A549 treated with Hydrocortisone at 1 μM for 4 hours (cell line): ENCODE measurements around the gene ECSCR. TPM values are rescaled to one million over a fixed set of nuclear protein-coding genes. Genes with fewer than 3 reads are reported as not detected.

Experiments used
- total RNA-seq: library from RNA; stranded (reverse); fragments of 200-300 nt; extraction: Qiagen RNA extraction; gene quantifications from 5 replicates; pipeline ENCODE4 v1.2.3, GENCODE V29; 2022

ECSCR gene, protein sequence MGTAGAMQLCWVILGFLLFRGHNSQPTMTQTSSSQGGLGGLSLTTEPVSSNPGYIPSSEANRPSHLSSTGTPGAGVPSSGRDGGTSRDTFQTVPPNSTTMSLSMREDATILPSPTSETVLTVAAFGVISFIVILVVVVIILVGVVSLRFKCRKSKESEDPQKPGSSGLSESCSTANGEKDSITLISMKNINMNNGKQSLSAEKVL
- total RNA-seq = not detected in 5 replicates

DNA sequence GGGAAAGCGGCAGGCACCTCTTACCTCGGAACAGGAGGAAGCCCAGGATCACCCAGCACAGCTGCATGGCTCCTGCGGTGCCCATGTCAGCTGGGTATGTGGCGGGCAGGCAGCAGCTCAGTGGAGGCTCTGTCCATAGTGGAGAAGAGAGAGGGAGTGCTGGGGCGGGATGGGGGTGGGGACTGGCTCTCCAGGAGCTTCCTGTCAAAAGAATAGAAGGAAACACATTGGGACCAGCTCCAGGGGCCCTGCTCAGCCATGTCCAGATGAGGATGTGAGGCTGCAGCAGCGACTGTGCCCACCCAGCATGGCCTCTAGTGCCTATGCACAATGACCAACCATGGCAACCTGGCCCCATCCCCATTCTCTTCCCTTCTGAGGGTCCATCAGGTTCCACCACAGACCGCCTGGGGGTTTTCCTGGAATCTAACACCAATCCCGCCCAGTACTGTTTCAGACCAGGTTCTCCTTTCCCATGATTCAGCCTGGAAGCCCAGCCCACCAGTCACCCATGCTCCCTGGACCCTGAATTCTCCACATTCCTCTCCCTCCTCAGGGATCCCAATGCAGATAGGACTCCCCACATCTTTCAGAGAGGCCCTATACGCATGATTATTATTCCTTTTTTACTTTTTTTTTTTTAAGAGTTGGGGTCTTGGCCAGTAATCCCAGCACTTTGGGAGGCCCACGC, at the start of gene ECSCR:
Gene ECSCR, minus strand, starts transcription at position 158 of the 691 bp plus-strand sequence. Its CDS starts 73 bp downstream, at position 85.

DNA sequence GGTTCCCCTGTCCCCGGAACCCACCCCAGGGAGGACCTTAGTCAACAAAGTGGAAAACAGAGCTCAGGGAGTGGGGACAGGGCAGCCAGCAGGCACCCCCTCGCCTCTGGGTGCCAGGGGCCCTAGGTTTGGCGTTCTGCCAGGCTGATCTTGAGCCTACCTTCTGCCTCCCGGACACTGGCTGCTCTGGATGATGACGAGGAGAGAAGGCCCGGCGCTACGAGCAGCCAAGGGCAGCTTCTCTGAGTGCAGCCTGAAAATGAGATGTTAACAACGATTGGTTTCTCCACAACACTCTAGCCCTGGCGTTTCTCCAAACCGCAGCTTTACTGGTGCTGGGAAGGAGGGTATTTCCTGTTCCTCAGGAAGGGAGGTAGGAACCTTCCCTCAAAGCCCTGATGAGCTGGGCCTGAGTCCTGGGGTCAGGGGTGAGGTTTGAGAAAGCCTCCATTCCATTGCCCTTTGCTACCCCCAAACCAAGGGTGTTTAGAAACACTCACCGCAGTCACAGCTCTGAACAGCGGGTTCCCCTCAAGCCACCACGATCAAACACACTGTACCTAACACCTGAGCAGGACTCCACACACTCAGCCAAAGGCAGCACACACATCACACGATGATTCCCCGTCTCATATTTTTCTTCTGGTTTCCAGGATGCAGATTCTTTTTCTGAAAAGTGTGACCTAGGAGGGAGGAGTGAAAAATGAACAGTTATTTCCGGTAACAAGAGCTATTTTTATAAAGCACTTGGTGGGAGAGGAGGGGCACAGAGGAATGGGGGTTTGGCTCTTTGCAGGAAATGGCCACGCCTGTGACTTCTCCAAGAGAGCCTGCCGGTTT, 19.7 kb upstream of the ECSCR start, which contains the start of gene STING1:
Gene STING1, minus strand, starts transcription at position 709 of the 840 bp plus-strand sequence. CDS start 1,054 bp downstream, outside the sequence.

DNA sequence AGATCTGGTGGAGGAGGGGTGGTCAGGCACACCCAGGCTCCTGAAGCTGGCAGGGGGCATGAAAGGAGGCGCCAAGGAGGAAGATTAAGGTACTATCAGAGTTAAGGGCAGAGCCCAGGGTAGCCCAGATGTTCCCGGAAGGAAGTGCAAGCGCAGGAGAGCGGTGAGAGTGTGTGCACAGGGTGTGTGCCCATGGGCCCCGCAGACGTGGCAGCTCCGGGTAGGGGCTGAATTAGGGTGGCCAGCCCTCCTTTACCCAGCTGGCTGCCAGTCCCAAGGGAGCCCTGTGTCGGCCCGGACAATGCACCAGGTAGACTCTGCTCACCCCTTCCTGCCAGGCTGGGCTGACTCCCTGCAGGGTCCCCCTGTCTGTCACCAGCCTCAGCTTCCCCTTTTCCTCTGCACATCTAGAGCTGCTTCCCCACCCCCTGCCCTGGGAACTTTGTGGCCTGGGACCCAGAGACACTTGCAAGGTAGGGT, 8.3 kb upstream of the ECSCR start, which contains the start of gene SMIM33:
Gene SMIM33, plus strand, starts transcription at position 184 of the 480 bp plus-strand sequence. Its CDS starts 118 bp downstream, at position 302.

DNA sequence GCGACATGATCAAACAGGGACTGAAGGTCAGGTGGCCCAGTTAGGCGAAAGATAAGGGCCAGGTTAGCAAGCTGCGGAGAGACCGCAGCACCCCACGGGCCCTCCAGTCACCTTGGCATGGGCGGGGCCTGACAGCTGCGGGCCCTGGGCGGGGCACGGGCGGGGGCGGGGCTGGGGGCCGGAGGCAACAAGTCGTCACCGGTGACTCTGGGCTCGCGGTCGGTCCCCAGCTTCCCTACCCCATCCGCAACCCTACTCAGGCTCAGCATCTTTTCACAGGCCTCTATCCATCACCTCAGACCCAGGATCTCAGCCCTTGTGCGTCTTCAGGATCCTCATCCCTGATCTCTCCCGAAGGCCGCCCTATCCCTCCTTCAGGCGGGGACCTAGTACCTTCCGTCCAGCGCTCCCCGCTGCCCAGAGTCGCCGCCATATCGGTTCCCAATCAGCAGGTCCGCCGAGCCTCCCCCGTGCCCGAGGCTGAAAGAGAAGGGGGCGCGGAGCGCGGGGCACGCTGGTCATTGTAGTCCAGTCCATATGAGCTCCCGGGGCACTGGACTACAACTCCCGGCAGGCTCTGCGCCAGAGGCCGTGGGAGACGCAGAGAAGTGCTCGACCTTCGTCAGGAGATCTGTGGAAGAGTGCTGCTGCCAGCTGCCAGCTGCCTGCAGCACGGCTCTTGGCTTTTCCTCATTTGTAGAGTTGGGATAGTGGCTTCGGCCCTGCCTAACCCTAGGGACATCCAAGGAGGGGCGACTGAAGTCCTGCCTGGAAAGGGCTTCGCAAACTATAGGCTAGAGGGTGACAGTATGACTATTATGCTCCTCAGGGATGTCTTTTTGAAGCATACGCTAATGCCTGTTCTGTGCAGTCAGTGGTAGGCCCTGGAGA, 23.3 kb downstream of the ECSCR start, which contains the start of gene DNAJC18:
Gene DNAJC18, minus strand, starts transcription at position 513 of the 891 bp plus-strand sequence. Its CDS starts 80 bp downstream, at position 433.

DNA sequence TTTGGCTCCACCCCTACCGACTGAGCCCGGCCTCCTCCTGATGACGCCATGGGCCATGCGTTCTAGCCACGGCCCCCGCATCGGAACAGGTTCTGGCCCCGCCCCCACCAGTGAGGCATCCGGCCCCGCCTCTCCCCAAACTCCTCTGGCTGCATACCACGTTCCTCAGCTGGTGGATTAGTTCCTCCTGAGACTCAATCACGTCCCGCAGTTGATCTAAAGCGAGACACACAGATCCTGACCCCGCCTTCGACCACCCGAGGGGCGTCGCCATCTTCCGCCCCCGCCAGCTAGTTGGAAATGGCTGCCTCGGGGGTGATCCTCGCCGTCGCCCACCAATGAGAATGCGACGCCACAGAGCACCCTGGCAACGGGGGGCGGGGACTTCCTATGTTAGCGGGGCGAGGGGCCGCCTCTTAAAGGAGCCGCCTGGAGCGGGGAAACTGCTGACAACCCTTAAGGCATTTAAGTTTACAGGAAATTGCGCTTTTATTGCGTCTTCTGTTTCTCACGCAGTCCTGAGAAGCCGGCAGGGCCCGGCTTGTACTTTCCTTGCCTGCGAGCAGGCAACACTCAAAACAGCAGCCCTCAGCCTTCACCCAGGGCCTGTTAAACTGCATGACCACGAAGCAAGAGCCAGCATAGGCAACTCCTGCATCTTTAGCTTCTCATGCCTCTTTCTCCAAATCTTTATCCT, 58.6 kb downstream of the ECSCR start, which contains the start of gene SPATA24:
Gene SPATA24, minus strand, starts transcription at position 303 of the 697 bp plus-strand sequence. Its CDS starts 29 bp downstream, at position 274.

Other genes with a start within 250 kb of the ECSCR start
- gene MATR3, start 169.0 kb downstream of the ECSCR start, total RNA-seq = 152 to 191 TPM (median 164 TPM) in 5 replicates
- gene PAIP2, start 120.9 kb downstream of the ECSCR start, total RNA-seq = 84.3 to 93.3 TPM (median 87.5 TPM) in 5 replicates
- gene SLC23A1, start 79.4 kb downstream of the ECSCR start, total RNA-seq = 0.97 to 1.6 TPM (median 1.5 TPM) in 5 replicates
- gene MZB1, start 72.8 kb downstream of the ECSCR start, total RNA-seq = 0.13 TPM in 1 of 5 replicates, not detected in the others
- gene PROB1, start 67.6 kb downstream of the ECSCR start, total RNA-seq = 0.18 to 0.25 TPM (median 0.20 TPM) in 5 replicates
- gene SPATA24, start 58.7 kb downstream of the ECSCR start, total RNA-seq = 4.3 to 7.1 TPM (median 4.8 TPM) in 5 replicates
- gene DNAJC18, start 23.2 kb downstream of the ECSCR start, total RNA-seq = 4.8 to 8.2 TPM (median 8.1 TPM) in 5 replicates
- not detected in 5 replicates for gene SMIM33, start 8.3 kb upstream of the ECSCR start, total RNA-seq
- gene STING1, start 20.0 kb upstream of the ECSCR start, total RNA-seq = 0.66 to 0.97 TPM (median 0.91 TPM) in 5 replicates
- gene UBE2D2, start 98.6 kb upstream of the ECSCR start, total RNA-seq = 124 to 176 TPM (median 169 TPM) in 5 replicates
- gene CXXC5, start 185.6 kb upstream of the ECSCR start, total RNA-seq = 15.0 to 17.5 TPM (median 15.4 TPM) in 5 replicates